Activated B cell treated with CpG ODN at 0.5 μM for 24 hours (primary cell): Measurements from ENCODE around the gene WARS2. TPM values are rescaled to one million over a fixed set of nuclear protein-coding genes. Genes with fewer than 3 reads are reported as not detected.

ENCODE experiments used
- ATAC-seq: fragments of 200-7000 bp; cut with Tn5 transposase; one replicate; pipeline ENCODE4 v1.10.0; 2021; ENCODE audit warnings: low read depth, mild to moderate bottlenecking, moderate library complexity
- CTCF ChIA-PET: fragments of 350-600 bp; sonication (Branson Sonifier 250); formaldehyde crosslinking; loops from one replicate; lab custom pipeline; 2021; ENCODE audit warnings: antibody characterized with exemption; lab: Charles Lee
- POLR2A ChIA-PET: fragments of 350-600 bp; sonication (Branson Sonifier 250); formaldehyde crosslinking; loops from one replicate; lab custom pipeline; 2021; ENCODE audit warnings: antibody characterized with exemption; lab: Charles Lee
- DNase-seq: peaks from one replicate; pipeline ENCODE4 v3.0.0; 2022
- H3K27ac Mint-ChIP-seq: one replicate; pipeline ENCODE4 v1.8.0; 2020; ENCODE audit warnings: mixed read lengths
- H3K27me3 Mint-ChIP-seq: one replicate; pipeline ENCODE4 v1.8.0; 2021; ENCODE audit warnings: mixed read lengths
- H3K36me3 Mint-ChIP-seq: one replicate; pipeline ENCODE4 v1.8.0; 2021; ENCODE audit warnings: low read depth, mixed read lengths
- H3K4me1 Mint-ChIP-seq: one replicate; pipeline ENCODE4 v1.8.0; 2021; ENCODE audit warnings: mixed read lengths
- H3K4me3 Mint-ChIP-seq: one replicate; pipeline ENCODE4 v1.8.0; 2020; ENCODE audit warnings: mild to moderate bottlenecking, mixed read lengths
- H3K9me3 Mint-ChIP-seq: one replicate; pipeline ENCODE4 v1.8.0; 2020; ENCODE audit warnings: mixed read lengths
- intact Hi-C: fragments of 100-400 bp; cut with micrococcal nuclease; formaldehyde crosslinking; loops from one replicate; pipeline ENCODE4 v1.15.1; 2024
- total RNA-seq: library from RNA; stranded (reverse); gene quantifications from 2 replicates; pipeline ENCODE4 v1.2.3, GENCODE V29; 2022
- TF ChIP-seq, protein P1 (sequence below): fragments of 200-600 bp; IDR thresholded peaks from one replicate; pipeline ENCODE4 v1.8.0; 2022; ENCODE audit warnings: antibody characterized with exemption, mild to moderate bottlenecking

The WARS2 gene
- total RNA-seq, 1 donor from 2014 or later, result 15.1 TPM

DNA sequence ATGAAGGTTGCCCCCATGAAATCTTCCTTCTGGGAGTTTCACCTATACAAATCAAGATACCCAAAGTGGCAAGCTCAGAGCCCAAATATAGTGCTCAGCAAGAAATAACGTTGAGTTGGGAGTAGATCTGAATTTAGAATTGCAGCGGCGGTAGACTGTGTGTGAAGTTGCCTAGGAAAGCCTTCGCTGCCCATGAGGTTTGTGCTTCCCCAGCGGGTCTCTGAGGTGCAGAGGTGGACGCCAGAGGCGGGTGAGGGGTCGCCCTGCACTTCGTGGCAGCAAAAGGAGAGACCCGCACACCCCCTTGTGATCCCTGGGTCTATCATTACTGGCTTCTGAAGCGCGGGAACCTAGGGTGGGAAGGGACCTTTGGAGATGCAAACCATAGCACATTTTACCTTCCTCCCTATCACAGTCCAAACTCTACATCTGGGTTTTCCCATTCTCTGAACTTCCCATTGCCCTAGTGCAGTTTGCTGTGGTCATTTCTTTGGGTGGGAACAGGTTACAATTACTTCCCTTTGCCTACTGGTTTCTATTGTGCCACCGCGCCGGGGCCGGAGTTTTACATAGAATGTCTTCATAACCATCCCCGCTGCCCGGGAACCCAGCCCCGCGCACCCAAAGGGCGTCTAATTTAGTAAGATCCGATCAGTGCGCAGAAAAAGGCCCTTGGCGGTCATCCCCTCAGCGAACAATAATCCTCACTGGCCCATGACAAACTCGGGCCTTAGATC, 157.5 kb downstream of the WARS2 start:
- H3K27ac Mint-ChIP-seq, result no peak overlapping the region
- peaks cover 78% of the 10 kb centered on the region for H3K27me3 Mint-ChIP-seq
- DNase-seq (no peak), ATAC-seq (no peak)
- peaks cover 8% of the 10 kb centered on the region for H3K9me3 Mint-ChIP-seq
- POLR2A ChIA-PET, result no interaction called here
- CTCF ChIA-PET, result no interaction called here
- H3K36me3 Mint-ChIP-seq, result no peaks in the 10 kb centered on the region
- H3K4me1 Mint-ChIP-seq, result peaks cover 40% of the 10 kb centered on the region
- intact Hi-C loops, result no loop called here
- TF ChIP-seq, protein P1, sequence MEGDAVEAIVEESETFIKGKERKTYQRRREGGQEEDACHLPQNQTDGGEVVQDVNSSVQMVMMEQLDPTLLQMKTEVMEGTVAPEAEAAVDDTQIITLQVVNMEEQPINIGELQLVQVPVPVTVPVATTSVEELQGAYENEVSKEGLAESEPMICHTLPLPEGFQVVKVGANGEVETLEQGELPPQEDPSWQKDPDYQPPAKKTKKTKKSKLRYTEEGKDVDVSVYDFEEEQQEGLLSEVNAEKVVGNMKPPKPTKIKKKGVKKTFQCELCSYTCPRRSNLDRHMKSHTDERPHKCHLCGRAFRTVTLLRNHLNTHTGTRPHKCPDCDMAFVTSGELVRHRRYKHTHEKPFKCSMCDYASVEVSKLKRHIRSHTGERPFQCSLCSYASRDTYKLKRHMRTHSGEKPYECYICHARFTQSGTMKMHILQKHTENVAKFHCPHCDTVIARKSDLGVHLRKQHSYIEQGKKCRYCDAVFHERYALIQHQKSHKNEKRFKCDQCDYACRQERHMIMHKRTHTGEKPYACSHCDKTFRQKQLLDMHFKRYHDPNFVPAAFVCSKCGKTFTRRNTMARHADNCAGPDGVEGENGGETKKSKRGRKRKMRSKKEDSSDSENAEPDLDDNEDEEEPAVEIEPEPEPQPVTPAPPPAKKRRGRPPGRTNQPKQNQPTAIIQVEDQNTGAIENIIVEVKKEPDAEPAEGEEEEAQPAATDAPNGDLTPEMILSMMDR, result no peak
- no peak overlapping the region for H3K4me3 Mint-ChIP-seq

DNA sequence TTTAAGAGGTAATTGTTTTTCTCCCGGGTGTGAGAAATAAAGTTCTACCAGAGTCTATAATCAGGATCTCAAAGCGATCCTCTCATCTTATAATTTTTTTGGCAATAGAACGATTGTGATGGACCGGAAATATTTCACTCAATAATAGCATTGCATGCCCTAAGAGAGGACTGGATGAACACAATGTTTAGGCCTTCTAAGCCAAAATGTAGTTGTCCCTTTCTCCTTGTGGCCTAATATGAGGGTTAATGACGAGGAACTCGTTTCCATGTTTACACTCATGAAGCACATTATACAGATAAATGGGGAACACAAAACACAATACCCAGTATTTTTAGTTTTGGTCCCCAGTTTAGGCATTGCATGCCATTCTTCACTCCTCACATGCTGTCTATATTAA, 158.2 kb downstream of the WARS2 start:
- TF ChIP-seq, protein P1, result no peak
- ATAC-seq (no peak), DNase-seq (no peak)
- H3K9me3 Mint-ChIP-seq, result peaks cover 8% of the 10 kb centered on the region
- ChIA-PET POLR2A (no interaction called here), CTCF (no interaction called here)
- no peak overlapping the region for H3K4me3 Mint-ChIP-seq
- H3K36me3 Mint-ChIP-seq, result no peaks in the 10 kb centered on the region
- H3K27me3 Mint-ChIP-seq, result peaks cover 77% of the 10 kb centered on the region
- H3K27ac Mint-ChIP-seq, result no peak overlapping the region
- H3K4me1 Mint-ChIP-seq, result peaks cover 38% of the 10 kb centered on the region
- intact Hi-C loops, result no loop called here

DNA sequence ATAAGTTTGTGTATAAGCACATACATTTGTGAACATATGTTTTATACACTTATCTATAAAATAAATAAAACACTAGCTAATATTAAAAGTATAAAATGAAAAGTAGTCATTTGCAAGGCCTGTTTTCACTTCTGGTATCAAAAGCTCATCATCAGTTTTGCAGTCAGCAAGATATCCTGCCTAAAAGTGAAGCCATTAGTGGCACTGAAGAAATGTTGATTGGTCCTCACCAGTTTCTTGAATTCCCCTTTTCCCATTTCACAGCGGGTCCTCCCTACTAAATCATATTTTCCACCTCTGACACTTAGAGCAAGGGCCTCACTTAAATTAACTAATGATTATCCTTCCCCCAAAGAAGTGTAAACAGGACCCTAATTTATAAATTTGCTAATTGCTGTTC, 159.0 kb downstream of the WARS2 start:
- Mint-ChIP-seq H3K4me1 (peaks cover 30% of the 10 kb centered on the region), H3K27me3 (peaks cover 71% of the 10 kb centered on the region), H3K4me3 (no peak overlapping the region), H3K36me3 (no peaks in the 10 kb centered on the region), H3K9me3 (peaks cover 8% of the 10 kb centered on the region), H3K27ac (no peak overlapping the region)
- intact Hi-C loops, result no loop called here
- ATAC-seq (no peak), DNase-seq (no peak)
- TF ChIP-seq, protein P1, result no peak
- ChIA-PET CTCF (no interaction called here), POLR2A (no interaction called here)

Other genes starting within 250 kb of the WARS2 start
- 0.09 and 0.15 TPM in 2 replicates for gene TBX15, start 152.3 kb downstream of the WARS2 start, total RNA-seq
- not detected in 2 replicates for gene HAO2, start 228.1 kb upstream of the WARS2 start, total RNA-seq